GM18519 (cell line): ENCODE results near the gene RASSF8.

Experiments
- ATAC-seq: cut with Tn5 transposase; IDR thresholded peaks from one replicate; pipeline ENCODE4 v1.9.1; 2021; ENCODE audit warnings: mild to moderate bottlenecking, moderate library complexity; ENCODE audit not compliant: unreplicated experiment, low FRiP score

The RASSF8 gene, protein sequence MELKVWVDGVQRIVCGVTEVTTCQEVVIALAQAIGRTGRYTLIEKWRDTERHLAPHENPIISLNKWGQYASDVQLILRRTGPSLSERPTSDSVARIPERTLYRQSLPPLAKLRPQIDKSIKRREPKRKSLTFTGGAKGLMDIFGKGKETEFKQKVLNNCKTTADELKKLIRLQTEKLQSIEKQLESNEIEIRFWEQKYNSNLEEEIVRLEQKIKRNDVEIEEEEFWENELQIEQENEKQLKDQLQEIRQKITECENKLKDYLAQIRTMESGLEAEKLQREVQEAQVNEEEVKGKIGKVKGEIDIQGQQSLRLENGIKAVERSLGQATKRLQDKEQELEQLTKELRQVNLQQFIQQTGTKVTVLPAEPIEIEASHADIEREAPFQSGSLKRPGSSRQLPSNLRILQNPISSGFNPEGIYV

GRCh38 chr12:25958428-25959070 is at the start of gene RASSF8:
RASSF8 (plus strand) TSS chr12:25958682; CDS start chr12:26055344, 96,662 bp downstream.
- ATAC-seq, result peak; percentile 76

DNA sequence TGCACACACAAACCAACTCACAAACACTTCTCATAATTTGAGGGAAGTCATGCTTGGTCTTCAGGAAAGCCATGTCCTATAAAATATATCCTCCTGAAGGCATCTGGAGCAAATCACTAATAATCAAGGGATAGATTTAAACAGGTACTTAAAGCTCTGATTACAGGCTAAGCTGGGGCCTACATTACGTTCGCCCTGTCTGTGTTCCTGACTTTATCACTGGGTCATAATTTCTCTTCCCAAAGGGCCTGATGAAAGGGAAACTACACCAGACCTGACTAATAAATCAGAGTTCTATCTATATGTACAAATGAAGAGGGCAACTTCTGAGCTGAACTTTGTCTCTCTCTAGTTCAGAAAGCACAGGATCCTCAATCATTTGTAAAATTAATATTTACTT is 43.9 kb upstream of the RASSF8 start:
- ATAC-seq, result no peak

- no peak for ATAC-seq
Measured at GRCh38 chr12:25924491-25925001, 33.9 kb upstream of the RASSF8 start.

GRCh38 chr12:25925064-25925463 is 33.4 kb upstream of the RASSF8 start:
- ATAC-seq, result no peak

- no peak for ATAC-seq
Measured at GRCh38 chr12:25926536-25926935, 31.9 kb upstream of the RASSF8 start.

DNA sequence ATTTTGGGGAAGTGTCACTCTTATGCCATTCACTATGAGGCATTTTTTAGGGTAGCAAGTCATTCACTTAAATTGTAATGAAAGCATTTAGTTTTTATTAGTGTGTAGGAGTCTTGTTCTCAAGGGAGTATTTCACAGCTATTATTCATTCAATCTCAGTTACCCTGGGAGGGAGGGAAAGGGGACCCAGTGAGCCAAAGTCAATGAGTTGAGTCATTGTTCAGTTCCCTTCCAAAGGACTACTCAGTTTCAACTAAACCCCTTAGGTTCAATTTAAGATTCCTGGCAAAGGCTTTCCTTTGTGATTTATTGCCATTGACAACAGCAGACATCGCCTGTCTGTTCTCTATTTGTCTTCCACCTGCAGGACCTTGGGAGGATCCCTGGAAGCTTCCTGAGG is 29.3 kb upstream of the RASSF8 start:
- no peak for ATAC-seq

GRCh38 chr12:25932971-25933370 is 25.5 kb upstream of the RASSF8 start:
- no peak for ATAC-seq

- ATAC-seq, result no peak
Measured at GRCh38 chr12:25934456-25934855, 24.0 kb upstream of the RASSF8 start.

DNA sequence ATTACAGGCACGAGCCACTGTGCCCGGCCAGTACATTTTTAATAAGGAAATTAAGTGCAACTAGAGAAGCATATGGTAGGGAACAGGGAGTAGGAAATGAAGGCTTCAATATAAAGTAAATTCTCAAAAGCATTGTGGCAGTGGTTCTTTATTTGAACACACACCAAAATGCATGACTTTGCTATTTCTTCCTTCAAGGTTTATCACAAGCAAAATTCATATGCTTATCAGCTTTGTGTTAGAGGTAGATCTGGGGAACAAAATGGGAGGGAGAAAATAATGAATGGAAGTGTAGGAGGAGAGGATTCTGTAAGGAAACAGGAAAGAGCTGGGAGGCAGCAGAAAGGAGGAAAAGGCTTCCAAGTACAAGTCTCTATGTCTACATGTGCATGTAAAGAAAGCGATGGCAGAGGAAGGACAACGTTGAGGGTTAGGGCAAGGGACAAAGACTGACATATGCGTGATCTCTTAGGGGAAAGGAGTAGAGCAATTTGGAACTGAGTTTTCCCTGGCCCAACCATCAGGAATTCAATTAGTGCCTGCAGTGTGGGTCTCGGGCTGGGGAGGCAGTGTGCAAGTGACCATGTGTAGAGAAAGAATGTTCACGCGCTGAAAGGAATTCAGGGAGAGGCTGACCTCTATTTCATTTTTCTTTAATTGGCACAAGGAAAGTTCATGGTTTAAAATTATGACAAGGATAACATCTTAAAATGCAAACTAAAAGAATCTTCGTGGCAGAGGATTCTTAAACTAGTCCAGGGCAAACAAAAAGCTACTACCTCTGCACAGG is 22.9 kb upstream of the RASSF8 start:
- no peak for ATAC-seq

DNA sequence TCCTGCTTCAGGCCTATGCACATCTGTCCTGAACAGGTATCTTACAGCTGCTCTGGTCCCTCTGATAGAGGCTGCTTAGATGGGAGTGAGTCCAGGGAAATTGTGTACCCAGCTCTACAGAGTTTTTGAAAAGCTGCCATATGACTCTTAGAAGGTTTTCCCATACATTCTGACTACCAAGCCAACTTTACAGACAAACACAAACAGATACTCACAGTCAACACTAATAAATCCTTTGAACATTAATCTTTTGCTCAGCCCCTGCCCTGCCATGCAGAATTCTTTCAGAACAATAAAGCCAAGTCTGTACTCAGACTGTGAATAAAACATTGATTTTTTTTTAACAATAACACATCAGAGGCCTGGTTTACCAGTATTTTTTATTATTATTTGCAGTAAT is 21.4 kb upstream of the RASSF8 start:
- no peak for ATAC-seq

GRCh38 chr12:25938581-25938980 is 19.9 kb upstream of the RASSF8 start:
- no peak for ATAC-seq

GRCh38 chr12:25939606-25940005 is 18.9 kb upstream of the RASSF8 start:
- no peak for ATAC-seq

GRCh38 chr12:25940886-25941285 is 17.6 kb upstream of the RASSF8 start:
- no peak for ATAC-seq

DNA sequence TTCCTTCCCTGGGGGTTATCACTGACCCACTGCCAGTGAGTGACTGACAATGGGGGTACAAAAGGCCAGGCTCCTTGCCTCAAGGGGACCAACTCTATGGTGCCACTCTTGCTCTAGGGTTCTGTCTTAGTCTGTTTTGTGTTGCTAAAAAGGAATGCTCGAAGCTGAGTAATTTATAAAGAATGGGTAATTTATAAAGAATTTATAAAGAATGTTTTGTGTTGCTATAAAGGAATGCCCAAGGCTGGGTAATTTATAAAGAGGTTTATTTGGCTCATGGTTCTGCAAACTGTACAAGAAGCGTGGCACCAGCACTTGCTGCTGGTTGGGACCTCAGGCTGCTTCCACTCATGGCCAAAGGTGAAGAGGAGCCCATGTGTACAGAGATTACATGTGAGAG is 15.8 kb upstream of the RASSF8 start:
- no peak for ATAC-seq

GRCh38 chr12:25943940-25944339 is 14.5 kb upstream of the RASSF8 start:
- ATAC-seq, result no peak

DNA sequence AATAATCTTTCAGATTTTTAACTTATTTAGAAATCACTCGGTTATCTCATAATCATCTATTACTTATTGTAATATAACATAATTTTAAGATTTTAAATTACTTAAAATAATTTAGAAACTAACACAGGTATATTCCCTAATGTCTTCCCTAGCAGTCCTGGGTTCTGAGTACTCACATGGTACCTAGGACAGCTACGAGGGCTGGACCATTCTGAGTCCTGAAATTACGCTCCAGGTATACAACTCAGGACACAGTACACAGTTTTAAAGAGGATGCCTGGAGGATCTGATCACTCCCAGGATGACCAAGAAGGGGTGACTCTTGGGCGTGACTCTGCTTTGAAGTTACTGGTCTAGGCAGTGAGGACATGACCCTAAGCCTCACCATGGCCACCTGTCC is 9.1 kb upstream of the RASSF8 start:
- no peak for ATAC-seq

GRCh38 chr12:25950329-25951115 is 8.0 kb upstream of the RASSF8 start:
- no peak for ATAC-seq

DNA sequence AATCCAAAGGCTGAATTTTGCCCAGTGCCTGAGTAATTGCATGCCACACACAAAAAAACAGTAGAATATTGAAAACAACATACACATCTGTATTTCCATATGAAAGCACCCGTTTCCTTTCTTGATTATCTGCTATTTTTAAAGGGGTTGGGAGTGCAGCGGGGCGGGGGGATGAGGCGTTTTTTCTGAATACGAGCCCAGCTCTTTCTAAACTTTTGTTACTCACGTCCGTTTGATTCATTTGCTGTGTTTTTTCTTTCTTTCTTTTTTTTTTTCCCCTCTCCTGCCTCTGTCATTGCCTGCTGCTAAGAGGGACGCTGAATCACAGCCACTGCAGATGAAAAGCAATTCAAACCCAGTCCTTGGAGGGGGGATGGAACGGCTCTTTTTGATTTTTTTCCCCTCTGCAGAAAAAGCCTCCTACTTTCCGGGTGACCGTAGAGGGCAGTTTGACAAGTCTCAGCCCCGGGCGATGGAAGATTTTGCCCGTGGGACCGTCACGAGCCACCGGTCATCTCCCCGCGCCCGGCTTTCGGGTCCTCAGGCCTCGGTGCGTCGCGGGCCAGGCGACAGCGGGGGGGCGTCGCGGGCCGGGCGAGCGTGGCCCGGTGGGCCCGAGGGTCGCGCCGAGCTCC is 572 bp upstream of the RASSF8 start:
- no peak for ATAC-seq

GRCh38 chr12:25959071-25959961 is 834 bp downstream of the RASSF8 start:
- peak; percentile 31 for ATAC-seq
